HG02623 (cell line): Measurements from ENCODE around the gene PPP1R13B.
A peak's percentile ranks its signal among the peaks of the same experiment; 100 is the strongest.

ENCODE experiments used
- ATAC-seq: cut with Tn5 transposase; IDR thresholded peaks from one replicate; pipeline ENCODE4 v1.9.1; 2021; ENCODE audit warnings: moderate library complexity; ENCODE audit not compliant: unreplicated experiment

PPP1R13B gene

GRCh38 chr14:103702497-103703432 lies 144.6 kb downstream of the PPP1R13B start:
- ATAC-seq: no peak

GRCh38 chr14:103702095-103702494 lies 145.3 kb downstream of the PPP1R13B start:
- ATAC-seq: no peak

GRCh38 chr14:103700753-103701490 lies 146.5 kb downstream of the PPP1R13B start:
- ATAC-seq: no peak

- ATAC-seq: no peak
Measured at GRCh38 chr14:103699901-103700752, 147.2 kb downstream of the PPP1R13B start.

- no peak for ATAC-seq
Measured at GRCh38 chr14:103699261-103699661, 148.1 kb downstream of the PPP1R13B start.

GRCh38 chr14:103698380-103699260 lies 148.8 kb downstream of the PPP1R13B start:
- ATAC-seq: no peak

GRCh38 chr14:103697603-103698379 lies 149.6 kb downstream of the PPP1R13B start:
- ATAC-seq: no peak

- ATAC-seq: no peak
Measured at GRCh38 chr14:103697206-103697602, 150.2 kb downstream of the PPP1R13B start.

GRCh38 chr14:103696466-103697071 lies 150.8 kb downstream of the PPP1R13B start:
- ATAC-seq: no peak

- ATAC-seq: no peak
Measured at GRCh38 chr14:103696070-103696402, 151.3 kb downstream of the PPP1R13B start.

- ATAC-seq: no peak
Measured at GRCh38 chr14:103695296-103696069, 151.9 kb downstream of the PPP1R13B start.

GRCh38 chr14:103694572-103695026 lies 152.8 kb downstream of the PPP1R13B start:
- no peak for ATAC-seq

GRCh38 chr14:103693515-103693914 lies 153.9 kb downstream of the PPP1R13B start:
- no peak for ATAC-seq

- ATAC-seq: no peak
Measured at GRCh38 chr14:103692871-103693270, 154.5 kb downstream of the PPP1R13B start.

GRCh38 chr14:103692159-103692558 lies 155.2 kb downstream of the PPP1R13B start:
- no peak for ATAC-seq

- peak; percentile 57 for ATAC-seq
Measured at GRCh38 chr14:103691655-103692054, 155.7 kb downstream of the PPP1R13B start.

- no peak for ATAC-seq
Measured at GRCh38 chr14:103690332-103690731, 157.0 kb downstream of the PPP1R13B start.
